ENCODE data around the gene PARP15.

GRCh38 chr3:122548076-122548475 is 29.4 kb upstream of the PARP15 start:
- TF ChIP-seq CTCF (IDR thresholded peaks at IDR 0.05) (no peak), EP300 (IDR thresholded peaks at IDR 0.05) (no peak), POLR2A (IDR thresholded peaks at IDR 0.05) (no peak)
